ENCODE data around the gene POMT2. TPM values are rescaled to one million over a fixed set of nuclear protein-coding genes. Genes with fewer than 3 reads are reported as not detected.

The POMT2 gene
- total RNA-seq, 4 donors from 2014 or later = 12.0 to 77.4 (median 24.9) TPM

- in situ Hi-C loops (cut with MboI; ENCODE audit: low pct_ligation_motif_present in 1 of 4, low pct_unique_long_range_greater_than_20kb in 1 of 4, low sequenced_read_pairs in 3 of 4) (loop anchor here in 2 of 4 donors (10.0 to 25.0 kb wide), 4 partner anchors 172 to 430 kb away; partner anchors contain the start of gene ZDHHC22 (in 2 of the 2)), intact Hi-C loops (cut with DNase I; ENCODE audit: low total_unique reads) (loop anchor here (5.0 kb wide), 1 partner anchor 165 kb away; no protein-coding TSS in a partner anchor)
- peak; percentile 25 for DNase-seq
- 41% methylated on average over 5 of the region's 5 CpGs; no CpG with 5 or more reads in 1 of the 2 donors for WGBS, 2 donors (ENCODE audit: low coverage in 1 of 2)
- Histone ChIP-seq H3K27me3 (no peaks in the 10 kb centered on the region), H3K36me3 (no peaks in the 10 kb centered on the region), H3K4me1 (peaks cover 11 to 52% (median 30%) of the 10 kb centered on the region in 4 donors), H3K27ac (peak overlapping the region in 1 of 4 donors; percentile 10), H3K4me3 (no peak overlapping the region), H3K9me3 (no peaks in the 10 kb centered on the region)
- TF ChIP-seq CTCF (IDR thresholded peaks at IDR 0.05) = no peak
- no peak for TF ChIP-seq POLR2AphosphoS5 (IDR thresholded peaks at IDR 0.05)
- TF ChIP-seq POLR2A (IDR thresholded peaks at IDR 0.05) = no peak
- TF ChIP-seq EP300 (IDR thresholded peaks at IDR 0.05; ENCODE audit: low read depth) = no peak
These were observed 3.8 kb downstream of the POMT2 start for GRCh38 chr14:77316872-77317301.

- TF ChIP-seq CTCF (IDR thresholded peaks at IDR 0.05) (peak in 1 of 5 experiments; percentile 5), POLR2A (IDR thresholded peaks at IDR 0.05) (no peak)
- Histone ChIP-seq H3K36me3 (no peaks in the 10 kb centered on the region), H3K4me3 (no peak overlapping the region), H3K27me3 (no peaks in the 10 kb centered on the region), H3K4me1 (peaks cover 11 to 50% (median 30%) of the 10 kb centered on the region in 4 donors), H3K27ac (peak overlapping the region in 1 of 4 donors; percentile 59), H3K9me3 (no peaks in the 10 kb centered on the region)
- 30% methylated on average over 1 of the region's 1 CpG; no CpG with 5 or more reads in 1 of the 2 donors for WGBS, 2 donors (ENCODE audit: low coverage in 1 of 2)
- in situ Hi-C loops (cut with MboI; ENCODE audit: low pct_ligation_motif_present in 1 of 4, low pct_unique_long_range_greater_than_20kb in 1 of 4, low sequenced_read_pairs in 3 of 4) = loop anchor here in 2 of 4 donors (10.0 to 25.0 kb wide), 4 partner anchors 171 to 429 kb away; partner anchors contain the start of gene ZDHHC22 (in 2 of the 2)
- intact Hi-C loops (cut with DNase I; ENCODE audit: low total_unique reads) = loop anchor here (5.0 kb wide), 1 partner anchor 164 kb away; no protein-coding TSS in a partner anchor
- DNase-seq = no peak
These were observed 4.5 kb downstream of the POMT2 start for GRCh38 chr14:77316195-77316505.

GRCh38 chr14:77314539-77315457 is 5.9 kb downstream of the POMT2 start:
- in situ Hi-C loops (cut with MboI; ENCODE audit: low pct_ligation_motif_present in 1 of 4, low pct_unique_long_range_greater_than_20kb in 1 of 4, low sequenced_read_pairs in 3 of 4) (loop anchor here in 2 of 4 donors (10.0 to 25.0 kb wide), 4 partner anchors 170 to 427 kb away; partner anchors contain the start of gene ZDHHC22 (in 2 of the 2)), intact Hi-C loops (cut with DNase I; ENCODE audit: low total_unique reads) (loop anchor here (5.0 kb wide), 1 partner anchor 162 kb away; no protein-coding TSS in a partner anchor)
- no peak overlapping the region for H3K4me3 ChIP-seq
- peaks cover 9 to 48% (median 27%) of the 10 kb centered on the region in 4 donors for H3K4me1 ChIP-seq
- no peak for DNase-seq
- TF ChIP-seq CTCF (IDR thresholded peaks at IDR 0.05) = no peak
- no peak for TF ChIP-seq EP300 (IDR thresholded peaks at IDR 0.05; ENCODE audit: low read depth)
- no peaks in the 10 kb centered on the region for H3K9me3 ChIP-seq
- no peaks in the 10 kb centered on the region for H3K36me3 ChIP-seq
- no peaks in the 10 kb centered on the region for H3K27me3 ChIP-seq
- WGBS, 2 donors (ENCODE audit: low coverage in 1 of 2) = 52 to 71% methylated on average over 2 to 10 of the region's 10 CpGs
- peak overlapping the region; percentile 59 to 76 (median 70) for H3K27ac ChIP-seq

- 16 to 20% methylated on average over 1 to 2 of the region's 2 CpGs for WGBS, 2 donors (ENCODE audit: low coverage in 1 of 2)
- H3K27ac ChIP-seq = peak overlapping the region; percentile 59 to 76 (median 70)
- H3K9me3 ChIP-seq = no peaks in the 10 kb centered on the region
- H3K27me3 ChIP-seq = no peaks in the 10 kb centered on the region
- in situ Hi-C loops (cut with MboI; ENCODE audit: low pct_ligation_motif_present in 1 of 4, low pct_unique_long_range_greater_than_20kb in 1 of 4, low sequenced_read_pairs in 3 of 4) = loop anchor here in 2 of 4 donors (10.0 to 25.0 kb wide), 4 partner anchors 169 to 427 kb away; partner anchors contain the start of gene ZDHHC22 (in 2 of the 2)
- no peaks in the 10 kb centered on the region for H3K36me3 ChIP-seq
- DNase-seq = peak; percentile 34
- TF ChIP-seq POLR2AphosphoS5 (IDR thresholded peaks at IDR 0.05) (peak; percentile 36 to 64 (median 60)), CTCF (IDR thresholded peaks at IDR 0.05) (no peak), EP300 (IDR thresholded peaks at IDR 0.05; ENCODE audit: low read depth) (no peak)
- intact Hi-C loops (cut with DNase I; ENCODE audit: low total_unique reads) = no loop called here
- peaks cover 6 to 42% (median 22%) of the 10 kb centered on the region in 4 donors for H3K4me1 ChIP-seq
- no peak overlapping the region for H3K4me3 ChIP-seq
These were observed 6.6 kb downstream of the POMT2 start for GRCh38 chr14:77314043-77314442.
